ENCODE measurements around the gene PAX7.

Gene PAX7

GRCh38 chr1:18619467-18619835, 11.2 kb upstream of the PAX7 start:
- no peak for DNase-seq

- no peak for DNase-seq
Measured at GRCh38 chr1:18628511-18628910, 2.1 kb upstream of the PAX7 start.

- DNase-seq, result no peak
Measured at GRCh38 chr1:18629659-18630510, 761 bp upstream of the PAX7 start.

- no peak for DNase-seq
Measured at GRCh38 chr1:18631496-18632217, 1.0 kb downstream of the PAX7 start.

- no peak for DNase-seq
Measured at GRCh38 chr1:18632218-18632588, 1.6 kb downstream of the PAX7 start.

GRCh38 chr1:18632783-18633421, 2.3 kb downstream of the PAX7 start:
- DNase-seq, result no peak

- DNase-seq, result no peak
Measured at GRCh38 chr1:18633422-18634155, 2.9 kb downstream of the PAX7 start.

- DNase-seq, result no peak
Measured at GRCh38 chr1:18634276-18634675, 3.6 kb downstream of the PAX7 start.

- no peak for DNase-seq
Measured at GRCh38 chr1:18635070-18635577, 4.5 kb downstream of the PAX7 start.

- no peak for DNase-seq
Measured at GRCh38 chr1:18635891-18636595, 5.4 kb downstream of the PAX7 start.

GRCh38 chr1:18636596-18637508, 6.2 kb downstream of the PAX7 start:
- DNase-seq, result no peak

- no peak for DNase-seq
Measured at GRCh38 chr1:18637511-18637960, 6.9 kb downstream of the PAX7 start.

GRCh38 chr1:18637962-18638834, 7.6 kb downstream of the PAX7 start:
- no peak for DNase-seq

GRCh38 chr1:18638835-18639364, 8.3 kb downstream of the PAX7 start:
- DNase-seq, result no peak

GRCh38 chr1:18639368-18640055, 8.9 kb downstream of the PAX7 start:
- no peak for DNase-seq

GRCh38 chr1:18640228-18641004, 9.8 kb downstream of the PAX7 start:
- DNase-seq, result no peak

GRCh38 chr1:18641005-18641941, 10.6 kb downstream of the PAX7 start:
- no peak for DNase-seq

All from NCI-H2227 treated with DMSO at 0.1 percent for 48 hours (cell line).